Smooth muscle cell (in vitro differentiated cells): ENCODE results near the gene PLCB1. TPM values are rescaled to one million over a fixed set of nuclear protein-coding genes. Genes with fewer than 3 reads are reported as not detected.

ENCODE experiments used
- DNase-seq: peaks from one replicate; lab custom pipeline; 2025; ENCODE audit not compliant: unreplicated experiment; lab: John Stamatoyannopoulos, UW
- H2AFZ ChIP-seq: fragments of 200-600 bp; sonication (generic); 2 replicates; pipeline ENCODE4 v1.6.0; 2016; ENCODE audit warnings: antibody characterized with exemption, low read depth, mild to moderate bottlenecking
- H3F3A ChIP-seq: fragments of 200-600 bp; sonication (generic); 2 replicates; pipeline ENCODE4 v1.6.0; 2017; ENCODE audit warnings: antibody characterized with exemption, low read depth
- H3K27ac ChIP-seq: fragments of 200-600 bp; sonication (generic); 2 replicates; pipeline ENCODE4 v1.5.1; 2016; ENCODE audit warnings: low read depth, mild to moderate bottlenecking
- H3K27me3 ChIP-seq: fragments of 200-600 bp; sonication (generic); 2 replicates; pipeline ENCODE4 v1.6.1; 2016; ENCODE audit warnings: low read depth, mild to moderate bottlenecking
- H3K36me3 ChIP-seq: fragments of 200-600 bp; sonication (generic); 2 replicates; pipeline ENCODE4 v1.5.1; 2016; ENCODE audit warnings: low read depth
- H3K4me1 ChIP-seq: fragments of 200-600 bp; sonication (generic); 2 replicates; pipeline ENCODE4 v1.5.1; 2016; ENCODE audit warnings: low read depth
- H3K4me2 ChIP-seq: fragments of 200-600 bp; sonication (generic); 2 replicates; pipeline ENCODE4 v1.6.0; 2016; ENCODE audit warnings: mild to moderate bottlenecking
- H3K4me3 ChIP-seq: fragments of 200-600 bp; sonication (generic); 2 replicates; pipeline ENCODE4 v1.5.1; 2016; ENCODE audit warnings: mild to moderate bottlenecking
- H3K79me2 ChIP-seq: fragments of 200-600 bp; sonication (generic); 2 replicates; pipeline ENCODE4 v1.6.0; 2016; ENCODE audit warnings: low read depth, mild to moderate bottlenecking
- H3K9ac ChIP-seq: fragments of 200-600 bp; sonication (generic); 2 replicates; pipeline ENCODE4 v1.6.0; 2016; ENCODE audit warnings: low read depth
- H3K9me3 ChIP-seq: fragments of 200-600 bp; sonication (generic); replicated peaks from 2 replicates; pipeline ENCODE4 v1.5.1; 2016; ENCODE audit warnings: low read depth
- H4K20me1 ChIP-seq: fragments of 200-600 bp; sonication (generic); 2 replicates; pipeline ENCODE4 v1.6.0; 2016; ENCODE audit warnings: low read depth
- CTCF ChIP-seq: fragments of 200-600 bp; sonication (generic); IDR thresholded peaks from 2 replicates; pipeline ENCODE4 v1.5.1; 2017; ENCODE audit warnings: borderline replicate concordance, mild to moderate bottlenecking, antibody characterized with exemption; ENCODE audit not compliant: insufficient read depth, poor library complexity, severe bottlenecking
- WGBS: methylation state at CpG from one replicate; pipeline ENCODE4 v1.1.7; 2016; ENCODE audit warnings: low lambda C conversion rate; 5-methylcytosine and 5-hydroxymethylcytosine counted together
- polyA plus RNA-seq: library from polyadenylated mRNA; unstranded; fragments of >200 nt; fragmentation: Nextera tagmentation; extraction: Ambion mirVana; gene quantifications from 2 replicates; pipeline ENCODE4 v1.2.1, GENCODE V29; 2016
- total RNA-seq: library from RNA; depleted of rRNA; stranded (reverse); fragments of >200 nt; gene quantifications from 2 replicates; pipeline ENCODE4 v1.2.3, GENCODE V29; 2014

Gene PLCB1
- total and polyA plus RNA-seq, 2 experiments from 2014 or later = 4.7 to 25.3 TPM

- no peaks in the 10 kb centered on the region for H3F3A ChIP-seq
- H3K79me2 ChIP-seq = no peaks in the 10 kb centered on the region
- no peak overlapping the region for H3K4me2 ChIP-seq
- no peak overlapping the region for H3K27ac ChIP-seq
- no peak overlapping the region for H3K9ac ChIP-seq
- no peaks in the 10 kb centered on the region for H3K36me3 ChIP-seq
- no peaks in the 10 kb centered on the region for H3K27me3 ChIP-seq
- no peaks in the 10 kb centered on the region for H3K9me3 ChIP-seq
- no peaks in the 10 kb centered on the region for H4K20me1 ChIP-seq
- 96% methylated on average over 2 of the region's 2 CpGs for WGBS
- no peak for DNase-seq
- H2AFZ ChIP-seq = no peak overlapping the region
- TF ChIP-seq CTCF = no peak
- H3K4me3 ChIP-seq = no peak overlapping the region
- no peaks in the 10 kb centered on the region for H3K4me1 ChIP-seq
These were observed 110.0 kb downstream of the PLCB1 start for GRCh38 chr20:8242066-8242465.

- Histone ChIP-seq H3K4me1 (no peaks in the 10 kb centered on the region), H3K27ac (no peak overlapping the region), H3K36me3 (no peaks in the 10 kb centered on the region), H3K79me2 (no peaks in the 10 kb centered on the region), H3K9ac (no peak overlapping the region), H3F3A (no peaks in the 10 kb centered on the region), H3K27me3 (no peaks in the 10 kb centered on the region), H3K4me3 (no peak overlapping the region), H2AFZ (no peak overlapping the region), H3K4me2 (no peak overlapping the region), H3K9me3 (no peaks in the 10 kb centered on the region), H4K20me1 (no peaks in the 10 kb centered on the region)
- no peak for TF ChIP-seq CTCF
- DNase-seq = no peak
- 85% methylated on average over 7 of the region's 7 CpGs for WGBS
These were observed 111.0 kb downstream of the PLCB1 start for GRCh38 chr20:8242827-8243724.

- no peak overlapping the region for H3K27ac ChIP-seq
- no peaks in the 10 kb centered on the region for H3K79me2 ChIP-seq
- H3K9ac ChIP-seq = no peak overlapping the region
- no peaks in the 10 kb centered on the region for H3F3A ChIP-seq
- H2AFZ ChIP-seq = no peak overlapping the region
- TF ChIP-seq CTCF = no peak
- no peak overlapping the region for H3K4me3 ChIP-seq
- DNase-seq = no peak
- H3K9me3 ChIP-seq = no peaks in the 10 kb centered on the region
- no peaks in the 10 kb centered on the region for H3K27me3 ChIP-seq
- H3K36me3 ChIP-seq = no peaks in the 10 kb centered on the region
- H4K20me1 ChIP-seq = no peaks in the 10 kb centered on the region
- H3K4me2 ChIP-seq = no peak overlapping the region
- H3K4me1 ChIP-seq = no peaks in the 10 kb centered on the region
- WGBS = 87% methylated on average over 2 of the region's 2 CpGs
These were observed 112.6 kb downstream of the PLCB1 start for GRCh38 chr20:8244637-8245036.

GRCh38 chr20:8246153-8246552 is 114.1 kb downstream of the PLCB1 start:
- Histone ChIP-seq H3K27me3 (no peaks in the 10 kb centered on the region), H3K4me1 (no peaks in the 10 kb centered on the region), H3K4me3 (no peak overlapping the region), H4K20me1 (no peaks in the 10 kb centered on the region), H3K9ac (no peak overlapping the region), H3K9me3 (no peaks in the 10 kb centered on the region), H3K36me3 (no peaks in the 10 kb centered on the region), H3K79me2 (no peaks in the 10 kb centered on the region), H2AFZ (no peak overlapping the region), H3F3A (no peaks in the 10 kb centered on the region), H3K4me2 (no peak overlapping the region), H3K27ac (no peak overlapping the region)
- 100% methylated on average over 1 of the region's 1 CpG for WGBS
- TF ChIP-seq CTCF = no peak
- no peak for DNase-seq
